PC-3 (cell line): ENCODE results near the gene OR6B1.

Experiments
- CTCF ChIP-seq: fragments of 300-600 bp; sonication (generic); conservative IDR thresholded peaks from 2 replicates; pipeline ENCODE4 v1.5.1; 2017; ENCODE audit warnings: antibody characterized with exemption, low read depth, mild to moderate bottlenecking, low read length
- EZH2 ChIP-seq: fragments of 300-600 bp; sonication (generic); IDR thresholded peaks from one replicate; pipeline ENCODE4 v1.6.1; 2017; ENCODE audit warnings: antibody characterized with exemption, mild to moderate bottlenecking, low read length; ENCODE audit not compliant: unreplicated experiment
- EZH2phosphoT487 ChIP-seq: fragments of 300-600 bp; sonication (generic); IDR thresholded peaks from 2 replicates; pipeline ENCODE4 v1.6.1; 2018; ENCODE audit warnings: mild to moderate bottlenecking, antibody characterized with exemption, low read length, borderline replicate concordance

- TF ChIP-seq CTCF (no peak), EZH2 (no peak), EZH2phosphoT487 (no peak)
Observed at GRCh38 chr7:143993924-143994323, 6.2 kb upstream of the OR6B1 start.
